HG02763 (cell line): Measurements from ENCODE around the gene IL19.

Source experiments
- ATAC-seq: cut with Tn5 transposase; IDR thresholded peaks from one replicate; pipeline ENCODE4 v1.9.1; 2021; ENCODE audit warnings: mild to moderate bottlenecking, moderate library complexity; ENCODE audit not compliant: unreplicated experiment

The IL19 gene

DNA sequence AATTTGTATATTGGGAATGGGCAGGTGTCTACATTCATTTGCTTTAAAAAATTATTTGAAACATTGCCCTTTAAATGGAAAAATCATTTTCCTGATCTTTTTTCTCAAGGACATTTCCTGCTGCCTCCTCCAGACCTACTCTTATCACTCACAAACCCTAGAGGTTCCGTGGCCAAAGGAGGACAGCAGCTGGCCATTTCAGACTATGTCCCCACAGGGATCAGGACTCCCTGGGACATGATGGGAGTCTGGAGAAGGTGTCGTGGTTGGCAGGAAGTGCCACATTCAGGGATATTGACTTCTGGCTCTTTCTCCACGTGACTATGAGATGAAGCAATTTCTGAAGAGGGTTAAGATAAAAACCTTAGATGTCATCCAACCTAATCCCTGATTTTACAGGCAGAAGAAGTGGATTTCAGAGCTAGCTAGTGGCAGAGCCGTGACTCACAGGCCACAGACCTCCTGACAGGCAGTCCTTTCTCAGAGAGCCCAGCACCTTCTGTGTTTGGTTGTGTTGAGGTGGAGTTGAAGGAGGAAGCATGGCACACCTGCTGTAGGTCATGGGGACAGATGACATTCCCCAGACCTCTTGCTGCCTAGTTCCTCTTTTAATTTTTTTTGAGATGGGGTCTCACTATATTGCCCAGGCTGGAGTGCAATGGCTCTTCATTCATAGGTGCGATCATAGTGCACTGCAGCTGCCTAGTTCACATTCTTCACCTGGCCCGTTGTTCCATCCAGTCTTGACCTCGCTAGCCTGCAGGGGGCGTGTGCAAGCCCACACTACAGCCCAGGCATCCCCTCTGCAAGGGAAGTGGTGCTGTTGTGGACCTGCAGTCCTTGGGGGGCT is 27.2 kb downstream of the IL19 start:
- ATAC-seq: no peak

DNA sequence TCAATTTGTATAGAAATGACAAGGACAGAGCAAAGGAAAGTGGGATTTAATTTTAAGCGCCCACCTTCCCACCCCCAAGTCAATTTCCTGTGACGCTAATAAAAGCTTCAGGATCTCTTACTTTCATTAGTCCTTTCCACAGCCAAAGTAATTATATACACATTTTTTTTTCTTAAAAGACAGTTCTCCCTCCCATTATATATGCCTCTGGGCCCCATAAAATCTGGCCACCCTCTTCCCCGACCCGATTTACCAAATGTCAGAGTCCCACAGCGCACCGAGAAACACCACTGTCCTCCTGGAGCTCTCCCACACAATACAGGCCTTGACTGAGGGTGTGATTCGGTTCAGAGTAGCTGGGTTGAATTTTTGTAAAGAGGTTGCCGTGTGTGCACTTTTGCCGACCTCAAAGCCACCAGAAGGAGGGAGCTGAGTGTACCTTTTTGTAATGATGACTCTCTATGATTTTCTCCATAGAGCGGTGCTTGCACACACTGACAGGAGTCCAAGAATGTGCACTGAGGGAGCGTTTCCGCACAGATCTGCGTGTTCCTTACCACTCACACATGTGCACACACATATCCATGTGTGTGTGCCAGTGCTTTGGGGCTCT is 27.9 kb downstream of the IL19 start:
- no peak for ATAC-seq

DNA sequence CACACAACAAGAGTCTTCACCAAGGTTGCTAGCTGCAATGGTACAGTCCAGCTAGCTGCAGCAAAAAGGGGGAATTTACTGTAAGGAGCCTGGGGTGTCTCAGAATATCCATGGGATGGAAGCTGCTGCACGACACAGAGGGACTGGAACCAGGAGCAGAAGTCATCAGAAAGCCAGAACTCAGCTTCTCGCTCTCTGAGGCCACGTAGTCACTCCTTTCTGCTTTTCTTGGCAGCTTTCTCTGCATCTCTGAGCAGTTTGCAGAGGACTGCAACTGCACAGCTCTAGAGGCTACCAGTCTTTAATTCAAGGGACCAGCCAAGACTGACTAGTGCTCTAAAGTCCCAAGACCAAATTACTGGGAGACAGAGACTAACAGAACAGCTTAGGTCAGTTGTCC is 28.7 kb downstream of the IL19 start:
- ATAC-seq: no peak

DNA sequence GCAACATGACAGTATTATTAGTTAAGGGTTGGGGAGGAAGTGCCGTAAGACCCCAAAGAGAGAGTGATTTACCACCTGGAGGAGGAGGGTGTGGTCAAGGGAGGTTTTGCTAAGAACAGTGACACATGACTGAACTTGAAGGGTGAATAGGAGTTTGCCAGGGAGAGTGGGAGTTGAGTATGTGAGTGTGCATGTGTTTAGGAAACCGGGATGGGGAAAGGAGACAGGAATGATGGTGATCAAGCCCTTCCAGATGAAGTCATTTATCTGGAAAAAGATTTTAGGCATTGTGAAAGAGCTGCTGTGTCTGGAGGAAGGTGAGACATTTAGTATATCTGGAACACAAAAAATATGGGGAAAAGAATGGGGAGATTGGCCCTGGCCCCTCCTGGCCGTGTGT is 29.8 kb downstream of the IL19 start:
- ATAC-seq: no peak

DNA sequence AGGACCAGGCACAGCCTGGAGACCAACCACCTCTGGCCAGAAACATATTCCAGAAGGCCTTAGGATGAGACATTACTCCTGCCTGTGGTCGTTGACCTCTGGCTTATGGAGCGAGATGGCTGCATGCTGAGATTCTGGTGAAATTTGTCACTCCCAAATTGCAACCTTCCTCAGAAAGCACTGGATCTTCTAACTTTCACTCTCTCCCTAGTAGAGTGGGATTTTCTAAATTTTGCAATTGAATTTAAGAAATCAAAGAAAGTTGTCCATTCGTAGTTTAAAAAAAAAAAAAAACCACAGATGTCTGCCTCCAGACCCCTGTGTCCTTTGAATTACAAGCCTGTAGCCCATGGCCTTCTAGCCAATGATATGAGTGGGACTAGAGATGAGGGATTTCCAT is 30.3 kb downstream of the IL19 start:
- no peak for ATAC-seq

DNA sequence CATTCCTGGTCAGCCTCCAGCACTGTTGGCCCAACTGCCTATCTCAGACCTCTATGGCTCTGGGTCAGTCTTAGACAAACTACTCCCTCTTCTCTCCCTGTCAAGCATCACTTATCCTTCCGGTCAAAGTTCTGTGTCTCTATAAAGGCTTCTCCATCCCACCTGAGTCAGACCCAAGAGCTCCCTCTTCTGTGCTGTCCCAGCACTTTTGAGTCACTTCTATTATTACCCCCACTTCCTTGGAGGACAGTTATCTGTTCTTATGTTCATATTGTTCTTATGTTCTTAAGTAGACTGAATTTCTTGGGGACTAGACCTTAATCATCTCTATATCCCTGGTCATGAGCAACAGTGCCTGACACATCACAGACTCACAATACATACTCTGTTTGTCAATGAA is 30.9 kb downstream of the IL19 start:
- ATAC-seq: no peak

DNA sequence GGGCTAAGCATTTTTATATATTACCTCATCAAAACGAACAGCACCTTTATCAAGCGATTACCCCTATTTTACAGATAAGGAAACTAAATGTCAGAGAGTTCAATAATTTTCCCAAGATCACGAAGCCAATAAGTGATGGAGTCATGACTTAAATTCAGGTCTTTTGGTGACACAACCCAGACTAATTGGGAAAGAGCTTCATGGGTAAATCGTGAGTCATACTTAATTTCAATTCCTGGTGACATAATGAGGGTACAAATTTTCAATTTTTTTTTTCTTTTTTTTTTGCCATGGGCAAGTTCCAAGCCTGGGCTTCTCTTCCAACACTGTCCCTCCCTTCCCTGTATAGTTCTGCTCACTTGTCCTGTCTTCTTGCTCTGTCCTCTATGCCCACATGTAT is 31.8 kb downstream of the IL19 start:
- ATAC-seq: no peak

DNA sequence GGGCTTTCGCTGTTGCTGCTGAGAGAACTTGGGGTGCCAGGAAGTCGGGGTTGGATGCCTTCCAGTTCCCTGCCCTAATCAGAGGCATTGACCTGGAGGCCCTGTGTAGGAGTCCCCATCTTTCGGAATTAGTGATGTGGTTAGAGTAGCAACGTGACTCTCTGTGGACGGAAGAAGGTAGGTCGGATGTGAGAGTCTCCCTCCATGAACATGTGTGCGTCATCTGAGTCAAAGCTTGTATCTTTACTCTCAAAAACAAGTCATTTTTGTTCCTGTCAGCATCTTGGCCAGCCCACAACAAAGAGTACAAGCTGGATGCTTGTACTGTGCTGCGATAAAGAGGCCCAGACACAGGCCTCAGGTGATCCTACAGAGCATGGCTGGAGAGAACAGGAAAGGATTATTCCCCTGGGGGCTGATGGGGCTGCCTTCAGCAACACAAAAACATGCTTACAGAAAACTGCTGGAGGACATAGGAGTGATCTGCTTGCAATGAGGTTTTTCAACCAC is 32.7 kb downstream of the IL19 start:
- peak; percentile 96 for ATAC-seq

DNA sequence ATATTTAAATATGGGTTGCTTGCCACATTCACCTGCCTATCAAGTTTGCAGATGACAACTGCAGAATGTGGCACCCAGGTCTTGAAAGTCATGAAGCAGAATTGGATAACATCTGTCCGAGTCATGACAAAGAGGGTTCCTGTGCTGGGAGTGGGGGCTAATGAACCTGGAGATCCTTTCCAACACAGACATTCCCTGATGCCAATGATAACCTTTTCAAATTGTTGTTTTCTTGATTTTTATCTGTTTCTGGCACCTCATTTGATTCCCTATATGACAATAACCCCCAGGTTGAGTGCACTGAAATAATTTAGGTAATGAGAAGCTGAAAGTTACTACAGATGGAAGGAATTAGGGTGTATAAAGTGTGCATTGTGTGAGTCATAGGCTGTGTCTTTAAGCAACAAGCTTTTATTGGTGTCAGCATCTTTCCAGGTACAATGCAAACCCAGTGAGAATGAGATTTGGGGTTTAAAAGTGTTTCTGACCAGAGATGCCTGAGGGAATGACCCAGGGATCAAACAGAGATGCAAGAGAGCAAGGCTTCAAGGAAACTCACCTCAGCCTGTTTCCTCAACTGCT is 33.7 kb downstream of the IL19 start:
- no peak for ATAC-seq

DNA sequence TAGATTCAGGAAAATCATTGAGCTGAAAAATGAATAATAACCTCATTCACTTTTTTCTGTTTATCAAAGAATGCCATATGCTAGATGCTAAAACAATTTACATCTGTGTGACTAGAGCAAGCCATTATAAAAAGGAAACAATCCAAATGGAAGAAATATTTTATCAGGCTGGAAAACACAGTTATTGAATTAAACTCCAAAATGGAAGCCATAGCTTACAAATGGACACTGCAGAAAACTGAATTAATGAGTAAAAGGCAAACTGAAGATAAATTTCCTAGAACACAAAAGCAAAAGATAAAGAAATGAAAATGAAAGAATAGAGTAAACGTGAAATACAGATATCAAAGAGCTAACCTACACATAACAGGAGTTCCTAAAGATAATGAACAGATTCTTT is 34.8 kb downstream of the IL19 start:
- ATAC-seq: no peak

DNA sequence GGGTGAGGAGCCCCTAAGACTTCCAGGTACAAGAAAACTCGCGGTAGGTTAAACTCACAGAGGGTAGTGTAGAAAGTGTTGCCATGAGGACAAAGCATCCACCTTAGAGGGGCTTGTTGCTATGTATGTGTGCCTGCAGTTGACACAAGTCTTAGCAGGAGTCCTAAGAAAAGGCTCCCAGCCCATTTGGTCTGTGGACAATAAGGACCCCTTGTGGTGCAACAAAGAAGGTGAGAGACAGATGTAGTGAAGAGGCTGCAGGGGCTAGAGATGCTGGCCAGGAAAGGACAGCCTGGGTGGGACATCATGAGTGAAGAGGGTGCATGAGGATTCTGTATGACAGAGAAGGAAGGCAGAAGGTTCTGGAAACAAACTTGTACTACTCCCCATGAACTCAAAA is 38.0 kb downstream of the IL19 start:
- ATAC-seq: no peak

DNA sequence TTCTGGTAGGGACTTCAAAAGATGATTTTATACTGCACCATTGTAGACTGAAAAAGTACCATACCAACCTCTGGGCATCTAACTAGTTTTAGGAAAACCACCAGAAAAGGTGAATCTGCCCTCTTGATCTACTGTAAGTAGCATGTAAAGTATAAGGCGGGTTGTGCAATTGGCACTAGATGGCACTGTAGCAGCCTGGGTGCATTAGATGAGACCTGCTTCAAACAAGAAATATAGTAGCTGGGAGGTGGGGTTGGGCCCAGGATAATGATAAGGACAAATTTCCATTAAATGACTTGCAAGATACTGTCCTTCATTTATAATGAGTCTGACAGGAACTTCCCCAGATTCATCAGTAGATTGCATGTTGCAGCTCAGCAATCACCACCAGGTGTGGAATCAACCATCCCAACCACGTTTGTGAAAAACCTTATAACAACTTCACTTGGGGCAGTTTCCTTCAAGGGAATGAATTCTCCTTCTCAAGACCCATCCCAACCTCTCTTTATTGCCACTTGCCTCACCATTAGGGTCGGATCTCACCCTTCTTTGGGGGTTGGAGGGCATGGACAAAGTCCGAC is 39.0 kb downstream of the IL19 start:
- no peak for ATAC-seq

DNA sequence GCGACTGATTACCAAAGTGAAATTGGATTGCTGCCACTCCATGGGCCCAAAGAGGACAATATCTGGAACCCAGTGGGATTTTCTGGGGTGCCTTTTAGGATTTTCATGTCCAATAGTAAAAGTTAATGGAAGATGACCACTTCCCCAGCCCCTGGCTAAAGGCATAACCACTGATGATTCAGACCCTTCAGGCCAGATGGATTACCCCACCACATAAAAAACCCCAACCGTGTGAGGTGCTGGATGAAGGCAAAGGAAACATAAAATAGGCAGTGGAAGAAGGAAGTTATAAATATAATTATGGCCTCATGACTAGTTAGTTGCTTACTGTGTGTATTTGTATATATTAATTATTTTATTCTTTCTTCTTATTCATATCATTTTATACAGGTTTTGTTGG is 41.9 kb downstream of the IL19 start:
- ATAC-seq: no peak

DNA sequence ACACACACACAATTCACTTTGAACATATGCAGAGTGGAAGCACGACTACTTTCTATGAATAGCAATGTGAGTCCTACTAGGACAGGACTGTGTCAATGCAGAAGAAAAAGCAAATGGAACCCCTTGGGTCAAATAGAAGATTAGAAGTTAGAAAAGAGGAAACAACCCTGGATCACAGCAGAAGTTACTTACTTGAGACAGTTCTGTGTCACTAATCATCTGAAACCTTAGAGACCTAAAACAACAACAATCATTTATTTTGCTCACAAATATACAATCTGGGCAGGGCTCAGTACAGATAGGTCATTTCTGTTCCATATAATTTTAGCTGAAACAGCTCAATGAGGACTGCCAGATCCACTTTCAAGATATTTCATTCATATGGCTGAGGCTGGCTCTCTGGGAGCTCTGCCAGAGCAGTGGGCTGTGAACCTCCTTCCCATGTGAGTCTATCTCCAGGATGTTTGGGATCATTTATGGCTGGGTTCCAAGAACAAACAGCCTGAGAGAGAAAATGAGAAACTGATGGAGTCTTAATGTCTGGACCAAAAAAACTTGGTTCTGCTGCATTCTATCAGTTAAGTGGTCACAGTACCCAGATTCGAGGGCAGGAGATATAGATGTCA is 44.3 kb downstream of the IL19 start:
- no peak for ATAC-seq

DNA sequence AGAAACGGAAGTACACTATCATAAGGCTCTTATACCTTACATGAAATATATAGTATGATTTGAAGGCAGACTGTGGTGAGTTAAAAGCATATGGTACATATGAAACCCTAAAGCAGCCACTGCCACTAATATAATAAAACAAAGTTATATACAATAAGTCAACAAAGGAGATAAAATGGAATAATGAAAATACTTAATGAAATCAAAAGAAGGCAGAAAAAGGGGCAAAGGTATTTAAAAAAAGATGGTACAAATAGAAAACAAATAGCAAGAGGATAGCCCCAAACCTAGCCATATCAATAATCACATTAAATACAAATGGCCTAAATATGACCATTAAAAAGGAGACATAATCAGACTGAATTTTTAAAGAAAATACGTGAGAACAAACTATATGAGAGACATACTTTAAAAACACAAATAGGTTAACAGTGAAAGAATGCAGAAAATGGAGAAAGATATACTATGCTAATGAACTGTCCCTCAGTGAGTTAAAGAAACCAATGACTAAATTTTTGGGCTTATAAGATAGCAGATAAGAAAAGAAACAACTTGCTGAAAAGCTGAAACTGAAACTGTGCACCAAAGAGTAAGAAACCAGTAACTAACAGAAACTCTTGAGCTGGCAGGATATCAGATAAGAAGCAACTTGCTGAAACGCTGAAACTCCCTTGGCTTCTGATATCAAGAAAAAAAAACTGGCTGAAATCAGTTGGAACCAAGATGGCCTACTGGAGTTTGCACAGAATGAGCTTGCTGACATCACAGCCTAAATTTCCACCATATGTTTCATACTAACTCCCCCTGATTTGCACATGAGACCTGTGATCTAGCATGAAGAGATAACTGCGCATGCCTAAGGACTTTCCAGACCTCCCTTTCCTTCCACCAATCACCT is 46.1 kb downstream of the IL19 start:
- ATAC-seq: no peak

DNA sequence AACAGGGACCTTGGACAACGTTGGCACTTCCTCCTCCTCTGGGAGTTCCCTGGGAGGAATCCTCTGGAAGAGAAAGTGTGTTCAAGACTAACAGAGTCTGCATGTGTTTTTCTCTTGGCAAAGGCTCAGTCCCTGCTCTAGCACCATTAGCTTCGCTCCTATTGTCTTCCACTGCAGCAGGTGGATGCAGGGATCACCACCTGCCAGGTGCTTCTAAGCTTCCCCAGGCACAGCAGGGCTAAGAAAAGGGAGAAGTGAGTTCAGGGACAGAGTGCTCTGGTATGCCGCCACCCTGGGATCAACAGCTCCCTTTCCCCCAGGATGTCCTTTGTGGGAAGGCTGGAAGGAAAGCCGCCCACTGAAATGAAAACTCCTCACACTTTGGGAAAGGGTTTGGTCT is 50.9 kb downstream of the IL19 start:
- no peak for ATAC-seq

DNA sequence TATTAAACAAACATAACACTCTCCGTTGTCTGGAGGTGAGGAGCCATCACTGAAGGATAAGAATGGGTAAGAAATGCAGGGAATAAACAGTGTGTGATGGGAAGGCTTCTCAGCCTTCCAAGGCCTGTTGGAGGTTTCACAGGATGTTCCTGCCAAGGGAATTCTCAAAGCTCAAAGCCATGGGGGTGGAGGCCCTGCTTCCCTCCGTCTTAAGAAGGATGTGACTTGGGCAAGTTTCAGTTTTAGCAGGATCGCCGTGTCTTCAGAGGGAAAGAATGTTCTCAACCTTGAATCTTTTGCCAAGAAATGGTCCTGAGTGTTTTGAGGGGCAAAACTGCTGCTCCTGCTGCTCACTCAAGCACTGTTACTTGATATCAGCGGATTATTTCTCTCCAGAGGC is 53.2 kb downstream of the IL19 start:
- ATAC-seq: no peak

DNA sequence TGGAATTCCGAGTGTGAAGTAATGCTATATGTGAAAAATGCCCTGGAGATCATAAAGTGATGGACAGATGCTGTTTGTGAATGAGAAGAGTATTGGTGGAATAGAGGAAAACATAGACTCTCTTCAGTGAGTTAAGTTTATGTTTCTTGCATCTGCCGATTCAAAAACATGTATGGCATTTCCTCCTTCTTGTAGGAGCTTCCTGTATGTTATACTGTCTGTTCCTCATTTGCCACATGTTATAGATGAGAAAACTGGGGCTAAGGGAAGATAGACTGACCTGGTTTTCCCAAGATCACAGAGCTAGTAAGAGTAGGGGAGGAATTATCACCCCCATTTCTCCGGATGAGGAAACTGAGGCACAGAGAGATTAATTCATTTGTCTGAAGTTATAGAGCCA is 53.8 kb downstream of the IL19 start:
- ATAC-seq: no peak

DNA sequence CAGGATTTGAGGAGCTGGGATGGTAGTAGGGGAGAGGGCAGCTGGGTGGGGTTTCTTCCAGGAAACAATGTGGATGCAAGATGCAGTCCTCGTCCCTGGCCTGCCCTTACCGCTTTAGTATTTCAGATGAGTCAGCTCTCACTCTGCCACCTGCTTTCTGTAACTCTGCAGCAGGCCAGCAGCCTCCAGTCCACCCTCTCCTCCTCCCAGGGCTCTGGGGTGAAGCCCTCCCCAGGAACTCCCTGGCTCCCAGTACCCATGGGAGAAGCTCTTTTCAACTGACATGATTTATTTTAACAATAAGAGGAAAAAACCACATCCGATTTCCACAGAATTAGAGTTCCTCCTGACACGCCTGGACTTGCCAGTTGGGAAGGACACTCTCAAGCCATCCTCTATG is 55.8 kb downstream of the IL19 start:
- ATAC-seq: no peak

DNA sequence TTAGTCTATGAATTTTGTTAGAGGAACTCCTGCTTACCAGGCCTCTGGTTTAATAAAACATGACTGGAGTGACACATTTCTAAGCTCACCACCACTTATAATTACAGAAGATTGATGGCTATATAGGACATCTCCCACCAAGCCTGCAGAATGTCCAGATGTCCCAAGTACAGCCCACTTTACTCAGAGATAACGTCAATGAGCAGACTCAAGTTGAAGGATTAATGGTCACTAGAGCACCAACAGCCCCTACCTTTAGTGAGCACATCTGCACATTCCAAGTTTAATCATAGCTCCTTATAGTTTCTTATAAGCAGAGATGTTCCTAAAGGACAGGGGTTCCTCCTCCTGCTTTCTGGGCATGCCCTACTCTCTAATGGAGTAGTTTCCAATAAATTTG is 57.5 kb downstream of the IL19 start:
- no peak for ATAC-seq
